Endothelial cell of umbilical vein (primary cell): ENCODE data around the gene C5AR1. TPM values are rescaled to one million over a fixed set of nuclear protein-coding genes. Genes with fewer than 3 reads are reported as not detected.

Experiments
- BruUV-seq: library from RNA; stranded (reverse); fragments of 400-500 nt; replicated peaks from 2 replicates; lab custom pipeline; 2021; lab: Mats Ljungman, UMichigan
- CTCF ChIA-PET: fragments of 300-600, 350-600 bp; sonication (Branson Sonifier 250); formaldehyde crosslinking; loops from one replicate; lab custom pipeline; 2021; ENCODE audit warnings: antibody characterized with exemption, inconsistent platforms; lab: Charles Lee
- POLR2A ChIA-PET: fragments of 300-600, 350-600 bp; sonication (Branson Sonifier 250); formaldehyde crosslinking; loops from one replicate; lab custom pipeline; 2021; ENCODE audit warnings: antibody characterized with exemption, inconsistent platforms; lab: Charles Lee
- DNase-seq: peaks from one replicate; pipeline ENCODE4 v3.0.0-alpha.2; 2011; ENCODE audit warnings: low read depth, low spot score
- FAIRE-seq: peaks from 2 replicates; lab custom pipeline; 2011; peaks lifted over from hg19 to GRCh38; lab: Jason Lieb, UNC
- H2AFZ ChIP-seq: 2 replicates; pipeline ENCODE4 v1.6.0; 2012; ENCODE audit warnings: low read depth, low read length, control low read depth, inconsistent platforms
- H3K27ac ChIP-seq: 2 replicates; pipeline ENCODE4 v1.5.1; 2011; ENCODE audit warnings: low read depth, mild to moderate bottlenecking, control low read depth, low read length, moderate library complexity; ENCODE audit not compliant: insufficient read depth
- H3K27me3 ChIP-seq, 2 experiments: 2 replicates each; pipeline versions ENCODE4 v1.6.0 to v1.6.1; 2011; ENCODE audit warnings: low read length in 2 of 2, mixed read lengths in 1 of 2; ENCODE audit not compliant: control insufficient read depth in 2 of 2, insufficient read depth in 2 of 2
- H3K36me3 ChIP-seq, 2 experiments: 2 replicates in 1 of 2; 3 replicates in 1 of 2; pipeline ENCODE4 v1.5.1; 2011; ENCODE audit warnings: low read length in 2 of 2, mild to moderate bottlenecking in 1 of 2, moderate library complexity in 1 of 2; ENCODE audit not compliant: control insufficient read depth in 2 of 2, insufficient read depth in 2 of 2; ENCODE audit errors: extremely low read depth in 1 of 2
- H3K4me1 ChIP-seq: 3 replicates; pipeline ENCODE4 v1.5.1; 2011; ENCODE audit warnings: mild to moderate bottlenecking, low read length; ENCODE audit not compliant: control insufficient read depth, insufficient read depth; ENCODE audit errors: extremely low read depth
- H3K4me2 ChIP-seq: 2 replicates; pipeline ENCODE4 v1.6.1; 2011; ENCODE audit warnings: low read length, control low read depth, mixed read lengths; ENCODE audit not compliant: insufficient read depth
- H3K4me3 ChIP-seq, 3 experiments: fragments of 200-600 bp in 1 of 3; sonication (generic), shearing (Covaris generic) in 1 of 3; replicated peaks in 1 of 3; 2 replicates each; pipeline ENCODE4 v1.5.1; 2011 to 2016; ENCODE audit warnings: control low read depth in 3 of 3, low read length in 3 of 3, mild to moderate bottlenecking in 2 of 3, inconsistent platforms in 1 of 3, low read depth in 1 of 3, moderate library complexity in 1 of 3; ENCODE audit not compliant: insufficient read depth in 1 of 3
- H3K79me2 ChIP-seq: 2 replicates; pipeline ENCODE4 v1.6.0; 2012; ENCODE audit warnings: low read length, inconsistent platforms; ENCODE audit not compliant: control insufficient read depth, insufficient read depth
- H3K9ac ChIP-seq: replicated peaks from 2 replicates; pipeline ENCODE3; 2011; ENCODE audit warnings: low read length, control low read depth; ENCODE audit not compliant: insufficient read depth; ENCODE audit errors: extremely low read depth
- H3K9me1 ChIP-seq: replicated peaks from 3 replicates; pipeline ENCODE4 v1.6.0; 2011; ENCODE audit warnings: mild to moderate bottlenecking, low read length; ENCODE audit not compliant: control insufficient read depth, insufficient read depth; ENCODE audit errors: extremely low read depth
- H3K9me3 ChIP-seq: replicated peaks from 2 replicates; pipeline ENCODE4 v1.5.1; 2012; ENCODE audit warnings: low read length, inconsistent platforms; ENCODE audit not compliant: control insufficient read depth, insufficient read depth
- H4K20me1 ChIP-seq: replicated peaks from 2 replicates; pipeline ENCODE3; 2011; ENCODE audit warnings: mild to moderate bottlenecking, low read length; ENCODE audit not compliant: control insufficient read depth, insufficient read depth; ENCODE audit errors: extremely low read depth
- MYC ChIP-seq: IDR thresholded peaks from one replicate; pipeline ENCODE4 v1.6.1; 2011; ENCODE audit warnings: mild to moderate bottlenecking, low read depth, low read length
- POLR2AphosphoS5 ChIP-seq: IDR thresholded peaks from 2 replicates; pipeline ENCODE4 v1.6.1; 2012; ENCODE audit warnings: low read depth, mild to moderate bottlenecking, control low read depth, low read length, moderate library complexity; ENCODE audit not compliant: insufficient read depth
- dilution Hi-C: fragments of 300-500 bp; cut with MboI; formaldehyde crosslinking; loops from one replicate; pipeline ENCODE4 v1.15.0; 2019; ENCODE audit warnings: low sequenced_read_pairs; ENCODE audit not compliant: extremely low pct_ligation_motif_present
- intact Hi-C: fragments of 100-400 bp; cut with micrococcal nuclease; formaldehyde crosslinking; loops from one replicate; pipeline ENCODE4 v1.10.0; 2022
- polyA plus RNA-seq, 4 experiments: library from polyadenylated mRNA; depleted of rRNA in 3 of 4; stranded (reverse) in 3 of 4; unstranded in 1 of 4; fragments of >200 nt; gene quantifications; 2 replicates each; pipeline versions ENCODE4 v1.2.1 to v1.2.3, GENCODE V29; 2011 to 2012; ENCODE audit warnings: missing spikeins in 1 of 4
- total RNA-seq: library from RNA; stranded (reverse); gene quantifications from 2 replicates; pipeline ENCODE4 v1.2.3, GENCODE V29; 2021
- TF ChIP-seq, protein P1 (sequence below), 2 donors: IDR thresholded peaks; 1 replicate in 1 of 2; 2 replicates in 1 of 2; pipeline ENCODE4 v1.5.1; 2011; ENCODE audit warnings: low read length in 2 of 2, mild to moderate bottlenecking in 2 of 2, moderate library complexity in 2 of 2, control low read depth in 1 of 2, inconsistent platforms in 1 of 2, low read depth in 1 of 2; ENCODE audit not compliant: insufficient read depth in 1 of 2; ENCODE audit errors: extremely low read depth in 1 of 2

Gene C5AR1
- total and polyA plus RNA-seq, 2 donors (not counting 3 experiments of a cell fraction or from before 2014, with no cell fraction given): 0.11 to 0.49 TPM

DNA sequence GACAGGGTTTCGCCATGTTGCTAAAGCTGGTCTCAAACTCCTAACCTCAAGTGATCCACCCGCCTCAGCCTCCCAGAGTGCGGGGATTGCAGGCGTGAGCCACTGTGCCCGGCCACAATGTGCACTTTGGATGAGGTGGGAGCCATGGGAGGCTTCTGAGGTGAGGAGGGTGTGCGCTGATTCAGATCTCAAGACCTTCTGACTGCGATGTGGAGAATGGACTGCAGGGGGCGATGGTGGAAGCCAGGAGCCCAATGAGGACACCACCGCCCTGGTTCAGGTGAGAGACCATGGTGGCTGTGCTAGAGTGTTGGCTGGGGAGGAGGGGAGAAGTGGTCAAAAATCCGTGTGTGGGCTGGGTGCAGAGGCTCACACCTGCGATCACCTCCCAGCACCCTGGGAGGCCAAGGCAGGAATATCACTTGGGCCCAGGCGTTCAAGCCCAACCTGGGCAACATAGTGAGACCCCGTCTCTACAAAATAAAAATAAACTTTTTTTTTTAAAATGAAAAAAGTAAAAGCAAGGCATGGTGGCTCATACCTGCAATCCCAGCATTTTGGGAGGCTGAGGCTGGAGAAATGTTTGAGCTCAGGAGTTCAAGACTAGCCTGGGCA lies 29.4 kb upstream of the C5AR1 start:
- dilution Hi-C loops (no loop called here), intact Hi-C loops (loop anchor here (5.0 kb wide), 1 partner anchor 427 kb away; no protein-coding TSS in a partner anchor)
- no TSS peak for BruUV-seq
- Histone ChIP-seq H3K9me1 (no peaks in the 10 kb centered on the region), H2AFZ (no peak overlapping the region), H3K4me1 (peaks cover 2% of the 10 kb centered on the region), H3K4me3 (no peak overlapping the region), H3K9me3 (no peaks in the 10 kb centered on the region), H3K36me3 (no peaks in the 10 kb centered on the region), H3K27me3 (no peaks in the 10 kb centered on the region), H4K20me1 (no peaks in the 10 kb centered on the region), H3K4me2 (no peak overlapping the region), H3K9ac (no peak overlapping the region), H3K27ac (no peak overlapping the region), H3K79me2 (no peaks in the 10 kb centered on the region)
- peak; percentile 23 for DNase-seq
- FAIRE-seq: no peak
- CTCF ChIA-PET: interaction anchor here (0.8 to 1.2 kb wide), 4 partner anchors 11 to 148 kb away, joined by 3 to 6 read pairs (median 3); partner anchors contain the start of gene DHX34
- TF ChIP-seq, protein P1, sequence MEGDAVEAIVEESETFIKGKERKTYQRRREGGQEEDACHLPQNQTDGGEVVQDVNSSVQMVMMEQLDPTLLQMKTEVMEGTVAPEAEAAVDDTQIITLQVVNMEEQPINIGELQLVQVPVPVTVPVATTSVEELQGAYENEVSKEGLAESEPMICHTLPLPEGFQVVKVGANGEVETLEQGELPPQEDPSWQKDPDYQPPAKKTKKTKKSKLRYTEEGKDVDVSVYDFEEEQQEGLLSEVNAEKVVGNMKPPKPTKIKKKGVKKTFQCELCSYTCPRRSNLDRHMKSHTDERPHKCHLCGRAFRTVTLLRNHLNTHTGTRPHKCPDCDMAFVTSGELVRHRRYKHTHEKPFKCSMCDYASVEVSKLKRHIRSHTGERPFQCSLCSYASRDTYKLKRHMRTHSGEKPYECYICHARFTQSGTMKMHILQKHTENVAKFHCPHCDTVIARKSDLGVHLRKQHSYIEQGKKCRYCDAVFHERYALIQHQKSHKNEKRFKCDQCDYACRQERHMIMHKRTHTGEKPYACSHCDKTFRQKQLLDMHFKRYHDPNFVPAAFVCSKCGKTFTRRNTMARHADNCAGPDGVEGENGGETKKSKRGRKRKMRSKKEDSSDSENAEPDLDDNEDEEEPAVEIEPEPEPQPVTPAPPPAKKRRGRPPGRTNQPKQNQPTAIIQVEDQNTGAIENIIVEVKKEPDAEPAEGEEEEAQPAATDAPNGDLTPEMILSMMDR (IDR thresholded peaks at IDR 0.05; ENCODE audit: extremely low read depth in 1 of 2, insufficient read depth in 1 of 2, low read depth in 1 of 2, low read length in 2 of 2): peak; percentile 38 to 58
- TF ChIP-seq MYC: no peak
- TF ChIP-seq POLR2AphosphoS5: no peak
- POLR2A ChIA-PET: no interaction called here
